Amniotic stem cell (primary cell): ENCODE measurements around the gene FNDC5.

Experiments
- DNase-seq: peaks from one replicate; lab custom pipeline; 2025; lab: John Stamatoyannopoulos, UW

Gene FNDC5

GRCh38 chr1:32897082-32898049, 26.7 kb upstream of the FNDC5 start:
- no peak for DNase-seq

- no peak for DNase-seq
These were observed 25.7 kb upstream of the FNDC5 start for GRCh38 chr1:32896451-32896850.

GRCh38 chr1:32895325-32896215, 24.9 kb upstream of the FNDC5 start:
- DNase-seq = no peak

GRCh38 chr1:32894681-32895080, 24.0 kb upstream of the FNDC5 start:
- no peak for DNase-seq

- no peak for DNase-seq
These were observed 23.4 kb upstream of the FNDC5 start for GRCh38 chr1:32894019-32894600.

GRCh38 chr1:32893198-32894018, 22.7 kb upstream of the FNDC5 start:
- DNase-seq = no peak

- DNase-seq = no peak
These were observed 21.9 kb upstream of the FNDC5 start for GRCh38 chr1:32892368-32893197.

- no peak for DNase-seq
These were observed 20.9 kb upstream of the FNDC5 start for GRCh38 chr1:32891630-32892029.

- DNase-seq = no peak
These were observed 20.5 kb upstream of the FNDC5 start for GRCh38 chr1:32891241-32891570.

- DNase-seq = no peak
These were observed 20.0 kb upstream of the FNDC5 start for GRCh38 chr1:32890516-32891240.

- no peak for DNase-seq
These were observed 19.1 kb upstream of the FNDC5 start for GRCh38 chr1:32889731-32890278.

- DNase-seq = no peak
These were observed 18.1 kb upstream of the FNDC5 start for GRCh38 chr1:32888677-32889420.

- DNase-seq = no peak
These were observed 17.4 kb upstream of the FNDC5 start for GRCh38 chr1:32888134-32888533.

GRCh38 chr1:32887623-32888022, 16.9 kb upstream of the FNDC5 start:
- no peak for DNase-seq

- DNase-seq = no peak
These were observed 16.2 kb upstream of the FNDC5 start for GRCh38 chr1:32886828-32887414.

- DNase-seq = no peak
These were observed 15.5 kb upstream of the FNDC5 start, which contains the start of gene HPCA for GRCh38 chr1:32886004-32886827. TSS of gene HPCA (plus strand) at chr1:32886491. CDS start at chr1:32888899, 2,408 bp downstream.

GRCh38 chr1:32885676-32886003, 14.9 kb upstream of the FNDC5 start:
- DNase-seq = no peak

GRCh38 chr1:32884726-32885125, 14.0 kb upstream of the FNDC5 start:
- DNase-seq = no peak
